ENCODE data around the gene SSC5D.

SSC5D gene

DNA sequence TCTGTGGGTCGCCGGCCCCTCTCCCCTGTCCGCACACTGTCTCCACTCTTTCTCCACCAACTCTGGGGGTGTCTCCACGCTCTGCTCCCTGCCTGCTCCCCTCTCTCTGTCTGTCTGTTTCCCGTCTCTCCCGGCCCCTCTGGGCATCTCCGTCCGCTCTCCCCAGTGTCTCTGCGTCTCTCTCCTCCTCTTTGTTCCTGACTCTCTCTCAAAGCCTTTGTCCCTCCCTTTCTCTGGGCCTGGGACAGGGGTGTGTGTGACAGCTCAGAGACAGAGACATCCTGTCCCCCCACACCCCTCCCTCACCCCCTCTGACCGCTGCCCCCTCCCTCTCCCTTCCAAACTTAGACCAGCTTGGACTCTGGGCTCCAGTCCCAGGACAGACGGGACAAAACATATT lies 57.8 kb downstream of the SSC5D start:
- H3K36me3 ChIP-seq (ENCODE audit: control insufficient read depth in 2 of 2, insufficient read depth in 1 of 2, low read length in 2 of 2) = no peaks in the 10 kb centered on the region
- no peak overlapping the region for H3K27ac ChIP-seq (ENCODE audit: extremely low read depth, low read depth, low read length)
- CTCF ChIA-PET = interaction anchor here (0.6 to 1.6 kb wide), 4 partner anchors 28 to 86 kb away, joined by 3 to 5 read pairs (median 4); no protein-coding TSS in a partner anchor
- H3K4me1 ChIP-seq (ENCODE audit: control insufficient read depth, insufficient read depth, low read length) = peaks cover 9% of the 10 kb centered on the region
- no peak overlapping the region for H3K4me3 ChIP-seq (ENCODE audit: low read depth, low read length)
- no peaks in the 10 kb centered on the region for H3K9me3 ChIP-seq (ENCODE audit: control insufficient read depth, insufficient read depth, low read depth, low read length)
- TF ChIP-seq ZNF335 (tag by site-specific recombination; conservative IDR thresholded peaks at IDR 0.05) (no peak), KLF16 (tag by site-specific recombination; IDR thresholded peaks at IDR 0.05) (no peak), ZNF660 (tag by site-specific recombination; IDR thresholded peaks at IDR 0.05) (no peak)
- TF ChIP-seq, protein P1, sequence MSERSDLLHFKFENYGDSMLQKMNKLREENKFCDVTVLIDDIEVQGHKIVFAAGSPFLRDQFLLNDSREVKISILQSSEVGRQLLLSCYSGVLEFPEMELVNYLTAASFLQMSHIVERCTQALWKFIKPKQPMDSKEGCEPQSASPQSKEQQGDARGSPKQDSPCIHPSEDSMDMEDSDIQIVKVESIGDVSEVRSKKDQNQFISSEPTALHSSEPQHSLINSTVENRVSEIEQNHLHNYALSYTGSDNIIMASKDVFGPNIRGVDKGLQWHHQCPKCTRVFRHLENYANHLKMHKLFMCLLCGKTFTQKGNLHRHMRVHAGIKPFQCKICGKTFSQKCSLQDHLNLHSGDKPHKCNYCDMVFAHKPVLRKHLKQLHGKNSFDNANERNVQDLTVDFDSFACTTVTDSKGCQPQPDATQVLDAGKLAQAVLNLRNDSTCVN (tag by site-specific recombination; optimal IDR thresholded peaks at IDR 0.05) = no peak
- TF ChIP-seq, protein P2, sequence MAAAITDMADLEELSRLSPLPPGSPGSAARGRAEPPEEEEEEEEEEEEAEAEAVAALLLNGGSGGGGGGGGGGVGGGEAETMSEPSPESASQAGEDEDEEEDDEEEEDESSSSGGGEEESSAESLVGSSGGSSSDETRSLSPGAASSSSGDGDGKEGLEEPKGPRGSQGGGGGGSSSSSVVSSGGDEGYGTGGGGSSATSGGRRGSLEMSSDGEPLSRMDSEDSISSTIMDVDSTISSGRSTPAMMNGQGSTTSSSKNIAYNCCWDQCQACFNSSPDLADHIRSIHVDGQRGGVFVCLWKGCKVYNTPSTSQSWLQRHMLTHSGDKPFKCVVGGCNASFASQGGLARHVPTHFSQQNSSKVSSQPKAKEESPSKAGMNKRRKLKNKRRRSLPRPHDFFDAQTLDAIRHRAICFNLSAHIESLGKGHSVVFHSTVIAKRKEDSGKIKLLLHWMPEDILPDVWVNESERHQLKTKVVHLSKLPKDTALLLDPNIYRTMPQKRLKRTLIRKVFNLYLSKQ (tag by site-specific recombination; IDR thresholded peaks at IDR 0.05; ENCODE audit: borderline replicate concordance) = no peak
- POLR2A ChIA-PET = no interaction called here

DNA sequence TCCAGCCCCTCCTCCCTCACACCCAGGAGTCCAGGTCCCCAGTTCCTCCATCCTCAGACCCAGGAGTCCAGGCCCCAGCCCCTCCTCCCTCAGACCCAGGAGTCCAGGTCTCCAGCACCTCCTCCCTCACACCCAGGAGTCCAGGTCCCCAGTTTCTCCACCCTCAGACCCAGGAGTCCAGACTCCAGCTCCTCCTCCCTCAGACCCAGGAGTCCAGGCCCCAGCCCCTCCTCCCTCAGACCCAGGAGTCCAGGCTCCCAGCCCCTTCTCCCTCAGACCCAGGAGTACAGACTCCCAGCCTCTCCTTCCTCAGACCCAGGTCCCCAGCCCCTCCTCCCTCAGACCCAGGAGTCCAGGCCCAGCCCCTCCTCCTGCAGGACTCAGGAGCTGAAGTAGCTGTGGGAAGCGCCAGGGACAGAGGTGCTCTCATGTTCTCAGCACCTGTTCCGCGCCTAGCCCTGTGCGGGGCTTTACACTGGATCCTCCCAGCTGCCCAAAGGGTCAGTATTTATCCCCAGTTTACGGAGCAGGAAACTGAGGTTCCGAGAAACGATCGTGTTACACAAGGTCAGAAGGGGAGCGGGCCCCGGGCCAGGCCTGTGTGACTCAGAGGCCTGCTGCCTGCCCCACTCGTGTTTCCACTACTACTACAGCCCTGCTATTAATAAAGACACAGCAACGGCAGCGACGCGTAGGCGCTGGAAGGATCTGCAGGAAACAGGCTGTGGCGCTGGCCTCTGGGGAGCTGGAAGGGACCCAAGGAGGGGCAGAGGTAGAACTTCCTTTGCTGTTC lies 58.8 kb downstream of the SSC5D start:
- CTCF ChIA-PET = interaction anchor here (0.6 to 1.6 kb wide), 5 partner anchors 27 to 85 kb away, joined by 3 to 5 read pairs (median 3); no protein-coding TSS in a partner anchor
- Histone ChIP-seq H3K4me1 (ENCODE audit: control insufficient read depth, insufficient read depth, low read length) (peaks cover 9% of the 10 kb centered on the region), H3K9me3 (ENCODE audit: control insufficient read depth, insufficient read depth, low read depth, low read length) (no peaks in the 10 kb centered on the region), H3K4me3 (ENCODE audit: low read depth, low read length) (no peak overlapping the region), H3K36me3 (ENCODE audit: control insufficient read depth in 2 of 2, insufficient read depth in 1 of 2, low read length in 2 of 2) (no peaks in the 10 kb centered on the region), H3K27ac (ENCODE audit: extremely low read depth, low read depth, low read length) (no peak overlapping the region)
- TF ChIP-seq ZNF555 (tag by site-specific recombination; conservative IDR thresholded peaks at IDR 0.05) (no peak), ZNF394 (tag by site-specific recombination; IDR thresholded peaks at IDR 0.05; ENCODE audit: borderline replicate concordance) (0 out of 2 replicates have a peak, but pooled peaks have one; percentile 27)
- POLR2A ChIA-PET = interaction anchor here (0.6 kb wide), 1 partner anchor 27 kb away, joined by 4 read pairs; no protein-coding TSS in a partner anchor

DNA sequence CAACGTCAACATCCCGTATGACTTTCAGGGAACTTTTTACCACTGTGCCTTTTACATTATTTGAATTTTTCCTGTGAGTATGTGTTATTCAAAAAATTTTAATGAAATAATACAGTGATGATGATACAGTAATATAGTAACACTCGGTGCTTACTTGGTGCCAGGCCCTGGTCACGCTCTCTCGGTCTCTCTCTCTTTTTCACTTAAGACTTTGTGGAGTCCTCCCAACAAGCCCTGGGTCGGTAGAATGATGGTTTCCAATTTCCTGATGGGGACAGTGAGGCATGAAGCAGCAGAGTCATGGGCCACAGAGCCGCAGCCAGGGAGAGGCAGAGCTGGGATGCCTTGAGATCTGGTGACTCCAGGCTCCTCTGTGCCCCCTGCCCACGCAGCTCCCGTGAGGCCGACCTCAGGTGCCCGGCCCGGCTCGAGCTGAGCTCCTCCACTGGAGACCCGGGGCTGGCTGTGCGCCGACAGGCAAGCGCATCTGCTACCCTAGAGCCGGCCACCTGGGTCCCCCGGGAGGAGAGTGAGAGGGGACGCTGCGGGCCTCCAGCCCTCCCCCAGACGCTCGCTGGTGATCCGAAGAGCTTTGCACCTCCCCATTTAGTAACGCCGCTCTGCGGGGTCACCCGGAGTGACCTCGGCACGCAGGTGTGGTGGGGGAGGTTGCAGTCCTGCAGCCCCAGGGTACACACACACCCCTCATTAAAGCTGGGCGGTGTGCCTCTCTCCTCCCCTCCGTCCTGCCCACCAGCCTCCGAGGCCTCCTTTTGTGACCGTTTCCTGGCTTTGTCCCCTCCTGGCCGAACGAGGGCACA lies 61.5 kb downstream of the SSC5D start:
- Histone ChIP-seq H3K4me1 (ENCODE audit: control insufficient read depth, insufficient read depth, low read length) (peaks cover 9% of the 10 kb centered on the region), H3K27ac (ENCODE audit: extremely low read depth, low read depth, low read length) (0 out of 2 replicates have a peak overlapping the region, but pooled peaks have one; percentile 36), H3K4me3 (ENCODE audit: low read depth, low read length) (peak overlapping the region; percentile 39), H3K36me3 (ENCODE audit: control insufficient read depth in 2 of 2, insufficient read depth in 1 of 2, low read length in 2 of 2) (no peaks in the 10 kb centered on the region), H3K9me3 (ENCODE audit: control insufficient read depth, insufficient read depth, low read depth, low read length) (no peaks in the 10 kb centered on the region)
- POLR2A ChIA-PET = interaction anchor here (0.5 to 1.5 kb wide), 8 partner anchors 10 to 274 kb away, joined by 3 to 6 read pairs (median 4); partner anchors contain the start of genes FIZ1, ISOC2 and ZNF865
- CTCF ChIA-PET = interaction anchor here (0.6 to 1.2 kb wide), 4 partner anchors 10 to 527 kb away, joined by 3 to 7 read pairs (median 3); no protein-coding TSS in a partner anchor
- peak; percentile 44 for TF ChIP-seq ZNF335 (tag by site-specific recombination; conservative IDR thresholded peaks at IDR 0.05)
- no peak for TF ChIP-seq ZNF223 (tag by site-specific recombination; IDR thresholded peaks at IDR 0.05)
- no peak for TF ChIP-seq ZBTB20 (tag by site-specific recombination; IDR thresholded peaks at IDR 0.05)
- TF ChIP-seq ZNF664 (tag by site-specific recombination; IDR thresholded peaks at IDR 0.05) = peak; percentile 13; the same call in 1 of the 2 replicates
- peak; percentile 92 for TF ChIP-seq KLF1 (tag by site-specific recombination; IDR thresholded peaks at IDR 0.05)
- TF ChIP-seq ZNF311 (tag by site-specific recombination; IDR thresholded peaks at IDR 0.05; ENCODE audit: borderline replicate concordance) = no peak
- peak; percentile 23 for TF ChIP-seq ZFHX2 (tag by site-specific recombination; conservative IDR thresholded peaks at IDR 0.05)
- TF ChIP-seq ZBTB17 (tag by site-specific recombination; IDR thresholded peaks at IDR 0.05) = peak; percentile 42; the same call in 1 of the 2 replicates
- peak; percentile 52; the same call in 1 of the 2 replicates for TF ChIP-seq ZNF341 (tag by site-specific recombination; IDR thresholded peaks at IDR 0.05; ENCODE audit: low read depth)
- TF ChIP-seq, protein P3, sequence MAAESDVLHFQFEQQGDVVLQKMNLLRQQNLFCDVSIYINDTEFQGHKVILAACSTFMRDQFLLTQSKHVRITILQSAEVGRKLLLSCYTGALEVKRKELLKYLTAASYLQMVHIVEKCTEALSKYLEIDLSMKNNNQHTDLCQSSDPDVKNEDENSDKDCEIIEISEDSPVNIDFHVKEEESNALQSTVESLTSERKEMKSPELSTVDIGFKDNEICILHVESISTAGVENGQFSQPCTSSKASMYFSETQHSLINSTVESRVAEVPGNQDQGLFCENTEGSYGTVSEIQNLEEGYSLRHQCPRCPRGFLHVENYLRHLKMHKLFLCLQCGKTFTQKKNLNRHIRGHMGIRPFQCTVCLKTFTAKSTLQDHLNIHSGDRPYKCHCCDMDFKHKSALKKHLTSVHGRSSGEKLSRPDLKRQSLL (tag by site-specific recombination; IDR thresholded peaks at IDR 0.05) = 0 out of 2 replicates have a peak, but pooled peaks have one; percentile 13
- TF ChIP-seq ZNF266 (tag by site-specific recombination; IDR thresholded peaks at IDR 0.05; ENCODE audit: low read depth) = no peak
- TF ChIP-seq, protein P4, sequence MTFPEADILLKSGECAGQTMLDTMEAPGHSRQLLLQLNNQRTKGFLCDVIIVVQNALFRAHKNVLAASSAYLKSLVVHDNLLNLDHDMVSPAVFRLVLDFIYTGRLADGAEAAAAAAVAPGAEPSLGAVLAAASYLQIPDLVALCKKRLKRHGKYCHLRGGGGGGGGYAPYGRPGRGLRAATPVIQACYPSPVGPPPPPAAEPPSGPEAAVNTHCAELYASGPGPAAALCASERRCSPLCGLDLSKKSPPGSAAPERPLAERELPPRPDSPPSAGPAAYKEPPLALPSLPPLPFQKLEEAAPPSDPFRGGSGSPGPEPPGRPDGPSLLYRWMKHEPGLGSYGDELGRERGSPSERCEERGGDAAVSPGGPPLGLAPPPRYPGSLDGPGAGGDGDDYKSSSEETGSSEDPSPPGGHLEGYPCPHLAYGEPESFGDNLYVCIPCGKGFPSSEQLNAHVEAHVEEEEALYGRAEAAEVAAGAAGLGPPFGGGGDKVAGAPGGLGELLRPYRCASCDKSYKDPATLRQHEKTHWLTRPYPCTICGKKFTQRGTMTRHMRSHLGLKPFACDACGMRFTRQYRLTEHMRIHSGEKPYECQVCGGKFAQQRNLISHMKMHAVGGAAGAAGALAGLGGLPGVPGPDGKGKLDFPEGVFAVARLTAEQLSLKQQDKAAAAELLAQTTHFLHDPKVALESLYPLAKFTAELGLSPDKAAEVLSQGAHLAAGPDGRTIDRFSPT (tag by site-specific recombination; IDR thresholded peaks at IDR 0.05) = 0 out of 2 replicates have a peak, but pooled peaks have one; percentile 22
- TF ChIP-seq ZNF629 (tag by site-specific recombination; IDR thresholded peaks at IDR 0.05) = 0 out of 2 replicates have a peak, but pooled peaks have one; percentile 24
- peak; percentile 40; the same call in 1 of the 2 replicates for TF ChIP-seq ZIC2 (tag by site-specific recombination; IDR thresholded peaks at IDR 0.05)
- no peak for TF ChIP-seq ZXDB (tag by site-specific recombination; IDR thresholded peaks at IDR 0.05)
- no peak for TF ChIP-seq ZFP37 (tag by site-specific recombination; IDR thresholded peaks at IDR 0.05)
